Naive thymus-derived CD4-positive, alpha-beta T cell (primary cell): Measurements from ENCODE around the gene LILRB4. TPM values are rescaled to one million over a fixed set of nuclear protein-coding genes. Genes with fewer than 3 reads are reported as not detected.
A peak's percentile ranks its signal among the peaks of the same experiment; 100 is the strongest.
"Not testable (repeated sequence)": the region's sequence is repeated elsewhere in the genome, so short reads cannot be mapped to it uniquely, and the experiment has no call there.

Experiments used
- ATAC-seq: fragments of 150-1000 bp; cut with Tn5 transposase; 2 replicates; pipeline ENCODE4 v1.10.0; 2021; ENCODE audit warnings: mild to moderate bottlenecking, moderate library complexity
- CTCF ChIA-PET: fragments of 350-600 bp; sonication (Branson Sonifier 250); formaldehyde crosslinking; loops from one replicate; lab custom pipeline; 2021; ENCODE audit warnings: antibody characterized with exemption; lab: Charles Lee
- POLR2A ChIA-PET: fragments of 350-600 bp; sonication (Branson Sonifier 250); formaldehyde crosslinking; loops from one replicate; lab custom pipeline; 2021; ENCODE audit warnings: antibody characterized with exemption, inconsistent platforms; lab: Charles Lee
- DNase-seq, 9 donors: peaks; one replicate each; pipeline versions ENCODE4 v3.0.0 to v3.0.0-alpha.2; 2020 to 2022; ENCODE audit warnings: mixed read lengths in 1 of 9
- H3K27ac ChIP-seq: one replicate; pipeline ENCODE4 v1.7.0; 2013; ENCODE audit warnings: mild to moderate bottlenecking, low read depth, low read length, moderate library complexity
- H3K27me3 ChIP-seq, 2 donors: one replicate each; pipeline ENCODE4 v1.7.0; 2013; ENCODE audit warnings: low read length in 2 of 2, mild to moderate bottlenecking in 2 of 2, moderate library complexity in 2 of 2; ENCODE audit not compliant: control insufficient read depth in 2 of 2, insufficient read depth in 2 of 2
- H3K36me3 ChIP-seq, 3 experiments: 1 replicate in 2 of 3; 2 replicates in 1 of 3; pipeline ENCODE4 v1.7.0; 2013; ENCODE audit warnings: low read length in 3 of 3, mild to moderate bottlenecking in 3 of 3, moderate library complexity in 1 of 3; ENCODE audit not compliant: insufficient read depth in 3 of 3, control insufficient read depth in 2 of 3
- H3K4me1 ChIP-seq, 2 donors: one replicate each; pipeline ENCODE4 v1.7.0; 2013; ENCODE audit warnings: low read length in 2 of 2, mild to moderate bottlenecking in 2 of 2, moderate library complexity in 1 of 2; ENCODE audit not compliant: control insufficient read depth in 2 of 2, insufficient read depth in 2 of 2
- H3K4me3 ChIP-seq: 2 replicates; pipeline ENCODE4 v1.7.0; 2013; ENCODE audit warnings: mild to moderate bottlenecking, low read length
- H3K9me3 ChIP-seq, 3 experiments: 1 replicate in 2 of 3; 2 replicates in 1 of 3; pipeline ENCODE4 v1.7.0; 2013; ENCODE audit warnings: low read length in 3 of 3; ENCODE audit not compliant: control insufficient read depth in 2 of 3
- H3K27ac Mint-ChIP-seq, 9 donors: one replicate each; pipeline ENCODE4 v1.8.0; 2020 to 2022; ENCODE audit warnings: mixed read lengths in 9 of 9, mild to moderate bottlenecking in 8 of 9, moderate library complexity in 5 of 9, inconsistent platforms in 2 of 9
- H3K27me3 Mint-ChIP-seq, 5 donors: one replicate each; pipeline ENCODE4 v1.8.0; 2021 to 2022; ENCODE audit warnings: mixed read lengths in 5 of 5, mild to moderate bottlenecking in 1 of 5
- H3K36me3 Mint-ChIP-seq, 5 donors: one replicate each; pipeline ENCODE4 v1.8.0; 2020 to 2022; ENCODE audit warnings: mixed read lengths in 5 of 5, mild to moderate bottlenecking in 3 of 5, inconsistent platforms in 1 of 5
- H3K4me1 Mint-ChIP-seq, 7 donors: one replicate each; pipeline ENCODE4 v1.8.0; 2020 to 2022; ENCODE audit warnings: mixed read lengths in 7 of 7, mild to moderate bottlenecking in 3 of 7, inconsistent platforms in 1 of 7
- H3K4me3 Mint-ChIP-seq, 10 donors: one replicate each; pipeline ENCODE4 v1.8.0; 2020 to 2022; ENCODE audit warnings: mild to moderate bottlenecking in 10 of 10, mixed read lengths in 10 of 10, moderate library complexity in 6 of 10, inconsistent platforms in 2 of 10
- H3K9me3 Mint-ChIP-seq, 11 donors: one replicate each; pipeline ENCODE4 v1.8.0; 2020 to 2022; ENCODE audit warnings: mixed read lengths in 11 of 11, mild to moderate bottlenecking in 4 of 11, inconsistent platforms in 1 of 11, moderate library complexity in 1 of 11
- intact Hi-C, 2 donors: fragments of 100-400 bp; cut with micrococcal nuclease; formaldehyde crosslinking; loops; one replicate each; pipeline ENCODE4 v1.15.1; 2023
- polyA plus RNA-seq, 2 donors: library from polyadenylated mRNA; unstranded; fragments of 300-500 nt; fragmentation: Illumina TruSeq; gene quantifications; one replicate each; pipeline ENCODE4 v1.2.3, GENCODE V29; 2021
- total RNA-seq, 6 experiments: library from RNA in 5 of 6; stranded (reverse) in 5 of 6; gene quantifications; 1 replicate in 5 of 6; 2 replicates in 1 of 6; pipeline ENCODE4 v1.2.3 and lab custom pipeline; 2021 to 2026

The LILRB4 gene
- total and polyA plus RNA-seq, 7 experiments from 2014 or later, result 0.15 to 20.2 (median 2.5) TPM; not detected in 2

DNA sequence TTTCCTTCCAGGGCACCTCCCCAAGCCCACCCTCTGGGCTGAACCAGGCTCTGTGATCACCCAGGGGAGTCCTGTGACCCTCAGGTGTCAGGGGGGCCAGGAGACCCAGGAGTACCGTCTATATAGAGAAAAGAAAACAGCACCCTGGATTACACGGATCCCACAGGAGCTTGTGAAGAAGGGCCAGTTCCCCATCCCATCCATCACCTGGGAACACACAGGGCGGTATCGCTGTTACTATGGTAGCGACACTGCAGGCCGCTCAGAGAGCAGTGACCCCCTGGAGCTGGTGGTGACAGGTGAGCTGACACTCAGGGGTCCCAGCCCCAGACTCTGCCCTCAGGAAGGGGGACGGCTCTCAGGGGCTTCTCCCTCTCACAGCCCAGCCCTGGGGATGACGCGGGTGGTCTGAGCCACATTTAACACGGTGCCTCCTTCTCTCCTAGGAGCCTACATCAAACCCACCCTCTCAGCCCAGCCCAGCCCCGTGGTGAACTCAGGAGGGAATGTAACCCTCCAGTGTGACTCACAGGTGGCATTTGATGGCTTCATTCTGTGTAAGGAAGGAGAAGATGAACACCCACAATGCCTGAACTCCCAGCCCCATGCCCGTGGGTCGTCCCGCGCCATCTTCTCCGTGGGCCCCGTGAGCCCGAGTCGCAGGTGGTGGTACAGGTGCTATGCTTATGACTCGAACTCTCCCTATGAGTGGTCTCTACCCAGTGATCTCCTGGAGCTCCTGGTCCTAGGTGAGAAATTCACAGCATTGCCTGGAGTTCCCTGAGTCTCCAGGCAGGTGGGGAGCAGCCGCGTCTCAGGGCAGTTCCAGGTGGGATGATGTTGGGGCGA is 31.1 kb upstream of the LILRB4 start:
- not testable (repeated sequence) for H3K4me3 ChIP-seq

DNA sequence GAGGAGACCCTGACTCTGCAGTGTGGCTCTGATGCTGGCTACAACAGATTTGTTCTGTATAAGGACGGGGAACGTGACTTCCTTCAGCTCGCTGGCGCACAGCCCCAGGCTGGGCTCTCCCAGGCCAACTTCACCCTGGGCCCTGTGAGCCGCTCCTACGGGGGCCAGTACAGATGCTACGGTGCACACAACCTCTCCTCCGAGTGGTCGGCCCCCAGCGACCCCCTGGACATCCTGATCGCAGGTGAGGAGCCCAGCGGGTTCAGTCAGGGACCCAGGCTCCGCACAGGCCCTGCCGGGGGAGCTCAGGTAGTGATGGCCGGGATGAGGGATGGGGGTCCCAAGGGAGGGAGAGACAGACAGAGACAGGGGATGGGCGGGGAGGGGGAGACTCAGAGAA is 30.3 kb upstream of the LILRB4 start:
- DNase-seq, H3K36me3 ChIP-seq, H3K4me1 ChIP-seq, H3K9me3 Mint-ChIP-seq, H3K4me3 Mint-ChIP-seq, H3K4me3 ChIP-seq, H3K27ac Mint-ChIP-seq, H3K9me3 ChIP-seq, H3K36me3 Mint-ChIP-seq, intact Hi-C loops, H3K4me1 Mint-ChIP-seq, ATAC-seq, CTCF ChIA-PET, H3K27ac ChIP-seq, H3K27me3 ChIP-seq: not testable (repeated sequence)
- POLR2A ChIA-PET, result interaction anchor here (0.5 kb wide), 1 partner anchor 1624 kb away, joined by 4 read pairs; no protein-coding TSS in a partner anchor
- peaks cover 6 to 60% (median 32%) of the 10 kb centered on the region in 5 donors for H3K27me3 Mint-ChIP-seq

More for the DNA sequence above, 31.1 kb upstream of the LILRB4 start:
- Mint-ChIP-seq H3K27me3 (peaks cover 6 to 67% (median 35%) of the 10 kb centered on the region in 5 donors), H3K9me3 (peaks cover 0 to 18% (median 2%) of the 10 kb centered on the region in 11 donors)
- H3K27me3 ChIP-seq, H3K4me1 Mint-ChIP-seq, H3K27ac ChIP-seq, H3K36me3 ChIP-seq, CTCF ChIA-PET, H3K36me3 Mint-ChIP-seq, H3K9me3 ChIP-seq, H3K4me1 ChIP-seq, intact Hi-C loops, ATAC-seq, H3K27ac Mint-ChIP-seq, DNase-seq, H3K4me3 Mint-ChIP-seq: not testable (repeated sequence)
- POLR2A ChIA-PET, result interaction anchor here (0.5 kb wide), 1 partner anchor 1625 kb away, joined by 4 read pairs; no protein-coding TSS in a partner anchor

DNA sequence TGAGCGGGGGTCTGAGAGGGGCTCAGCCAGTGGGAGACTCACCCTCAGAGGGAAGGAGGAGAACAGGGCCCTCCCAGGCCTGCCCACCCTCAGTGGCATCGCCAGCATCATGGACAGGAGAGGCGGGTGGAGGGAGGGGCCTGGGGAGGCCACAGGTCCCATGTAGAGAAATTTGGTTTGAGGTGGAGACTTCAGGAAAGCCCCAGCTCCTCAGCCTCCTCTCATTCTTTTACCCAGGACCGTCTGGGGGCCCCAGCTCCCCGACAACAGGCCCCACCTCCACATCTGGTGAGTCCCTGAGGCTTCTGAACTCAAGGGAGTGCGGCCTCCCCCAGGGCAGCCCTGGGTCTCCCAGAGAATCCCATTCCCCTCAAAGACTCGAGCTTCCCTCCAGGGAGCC is 29.4 kb upstream of the LILRB4 start:
- ChIA-PET CTCF (no interaction called here), POLR2A (no interaction called here)
- H3K36me3 ChIP-seq, result no peaks in the 10 kb centered on the region
- H3K27me3 ChIP-seq, result no peaks in the 10 kb centered on the region
- ATAC-seq (no peak), DNase-seq (no peak)
- Mint-ChIP-seq H3K27ac (no peak overlapping the region), H3K27me3 (peaks cover 6 to 59% (median 29%) of the 10 kb centered on the region in 5 donors), H3K9me3 (peaks cover 0 to 2% (median 0%) of the 10 kb centered on the region in 11 donors), H3K36me3 (no peaks in the 10 kb centered on the region), H3K4me1 (peaks cover 0 to 5% (median 0%) of the 10 kb centered on the region in 7 donors), H3K4me3 (no peak overlapping the region)
- no peak overlapping the region for H3K27ac ChIP-seq
- intact Hi-C loops, result no loop called here
- no peaks in the 10 kb centered on the region for H3K9me3 ChIP-seq
- no peak overlapping the region for H3K4me3 ChIP-seq
- H3K4me1 ChIP-seq, result no peaks in the 10 kb centered on the region

DNA sequence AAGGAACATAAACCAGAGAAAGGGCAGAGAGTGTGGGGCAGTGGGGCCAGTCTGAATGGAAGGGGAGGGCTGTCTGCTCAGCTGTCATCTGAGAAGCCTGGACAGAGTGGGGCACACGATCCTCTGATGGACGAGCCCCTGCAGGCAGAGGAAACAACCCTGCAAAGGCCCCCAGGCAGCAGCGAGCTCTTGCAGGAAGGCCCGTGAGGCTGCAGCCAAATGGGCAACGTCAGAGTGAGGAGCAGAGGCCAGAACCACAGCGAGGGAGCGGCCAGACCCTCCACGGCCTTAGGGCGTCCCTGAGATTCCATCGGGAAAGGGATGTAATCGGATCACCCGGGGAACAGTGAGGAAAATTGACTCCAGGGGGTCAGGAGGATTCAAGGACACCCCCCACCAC is 26.7 kb upstream of the LILRB4 start:
- H3K27ac Mint-ChIP-seq, H3K4me1 ChIP-seq, CTCF ChIA-PET, H3K4me3 Mint-ChIP-seq, DNase-seq, intact Hi-C loops, H3K4me1 Mint-ChIP-seq, POLR2A ChIA-PET, ATAC-seq, H3K36me3 Mint-ChIP-seq, H3K9me3 ChIP-seq, H3K27me3 ChIP-seq, H3K9me3 Mint-ChIP-seq, H3K27ac ChIP-seq, H3K4me3 ChIP-seq, H3K36me3 ChIP-seq: not testable (repeated sequence)
- peaks cover 0 to 40% (median 22%) of the 10 kb centered on the region in 5 donors for H3K27me3 Mint-ChIP-seq

DNA sequence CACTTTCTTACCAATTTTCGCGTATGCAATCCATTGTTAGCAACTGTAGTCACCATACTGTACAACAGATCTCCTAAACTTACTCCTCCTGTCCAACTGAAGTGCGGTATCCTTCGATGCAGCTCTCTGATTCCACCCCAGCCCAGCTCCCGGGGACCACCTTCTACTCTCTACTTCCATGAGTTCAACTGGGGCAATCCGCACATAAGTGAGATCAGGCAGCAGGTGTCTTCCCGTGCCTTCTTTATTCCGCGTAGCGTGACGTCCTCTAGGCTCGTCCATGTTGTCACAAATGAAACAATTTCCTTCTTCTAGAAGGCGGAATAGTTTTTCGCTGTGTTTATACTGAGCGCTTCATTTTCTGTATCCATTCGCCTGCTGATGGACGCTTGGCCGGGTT is 24.1 kb upstream of the LILRB4 start:
- Histone ChIP-seq H3K9me3 (no peaks in the 10 kb centered on the region), H3K36me3 (no peaks in the 10 kb centered on the region), H3K4me1 (no peaks in the 10 kb centered on the region), H3K27me3 (no peaks in the 10 kb centered on the region), H3K4me3 (no peak overlapping the region), H3K27ac (no peak overlapping the region)
- CTCF ChIA-PET, result no interaction called here
- no peak overlapping the region for H3K27ac Mint-ChIP-seq
- peaks cover 0 to 2% (median 0%) of the 10 kb centered on the region in 11 donors for H3K9me3 Mint-ChIP-seq
- no peaks in the 10 kb centered on the region for H3K36me3 Mint-ChIP-seq
- DNase-seq, result no peak
- intact Hi-C loops, result no loop called here
- H3K4me1 Mint-ChIP-seq, result no peaks in the 10 kb centered on the region
- POLR2A ChIA-PET, result no interaction called here
- H3K27me3 Mint-ChIP-seq, result peaks cover 0 to 38% (median 21%) of the 10 kb centered on the region in 5 donors
- H3K4me3 Mint-ChIP-seq, result no peak overlapping the region
- ATAC-seq, result no peak

DNA sequence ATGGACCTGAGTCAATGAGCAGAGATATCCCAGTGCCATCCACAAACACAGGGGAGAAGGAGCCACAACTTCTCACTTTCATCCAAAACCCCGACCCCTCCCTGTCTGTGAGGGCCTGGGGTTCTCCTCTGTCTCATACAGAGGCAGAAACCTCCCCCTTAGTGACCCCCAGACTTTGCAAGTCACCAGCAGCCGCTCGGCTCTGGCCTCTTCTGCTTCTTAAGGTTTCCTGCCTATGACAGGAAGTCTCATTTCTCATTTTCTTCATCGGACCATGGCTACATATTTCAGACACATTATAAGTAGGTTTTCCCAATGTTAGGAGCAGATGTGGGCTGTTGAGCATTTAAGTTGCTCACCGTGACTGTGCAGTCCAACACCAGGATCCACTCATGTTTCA is 19.8 kb upstream of the LILRB4 start:
- H3K27me3 ChIP-seq, CTCF ChIA-PET, H3K4me1 ChIP-seq, H3K4me3 Mint-ChIP-seq, H3K4me1 Mint-ChIP-seq, H3K36me3 ChIP-seq, H3K27ac ChIP-seq, H3K36me3 Mint-ChIP-seq, POLR2A ChIA-PET, H3K9me3 ChIP-seq, H3K4me3 ChIP-seq, intact Hi-C loops, DNase-seq, H3K27ac Mint-ChIP-seq, H3K9me3 Mint-ChIP-seq: not testable (repeated sequence)
- ATAC-seq, result peak; percentile 77
- H3K27me3 Mint-ChIP-seq, result peaks cover under 1 to 34% (median 21%) of the 10 kb centered on the region in 5 donors

DNA sequence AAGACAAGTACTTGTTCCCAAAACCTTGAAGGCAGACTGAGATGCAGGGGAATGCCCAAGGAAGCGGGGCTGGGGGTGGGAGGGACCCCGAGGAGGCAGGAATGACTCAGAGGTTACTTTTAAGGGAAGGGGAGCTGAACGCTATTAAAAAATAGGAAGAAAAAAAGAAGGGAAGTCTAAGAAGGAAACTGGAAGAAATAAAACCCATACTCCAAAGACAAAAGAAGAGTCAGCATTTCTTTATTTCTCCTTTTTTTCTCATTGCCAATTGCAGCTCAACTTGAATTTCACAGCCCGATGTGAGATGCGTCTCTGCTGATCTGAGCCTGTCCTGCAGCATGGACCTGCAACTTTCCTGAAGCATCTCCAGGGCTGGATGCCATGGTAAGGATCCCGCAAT is 19.2 kb upstream of the LILRB4 start:
- H3K27ac ChIP-seq, H3K4me3 Mint-ChIP-seq, H3K36me3 ChIP-seq, H3K4me3 ChIP-seq, POLR2A ChIA-PET, CTCF ChIA-PET, H3K27me3 ChIP-seq, H3K27ac Mint-ChIP-seq, H3K36me3 Mint-ChIP-seq, H3K9me3 Mint-ChIP-seq, H3K4me1 Mint-ChIP-seq, DNase-seq, intact Hi-C loops, H3K4me1 ChIP-seq, H3K9me3 ChIP-seq: not testable (repeated sequence)
- ATAC-seq, result peak; percentile 55
- H3K27me3 Mint-ChIP-seq, result peaks cover 2 to 32% (median 20%) of the 10 kb centered on the region in 5 donors
